HCT116 (cell line): ENCODE results near the gene TMEM117. TPM values are rescaled to one million over a fixed set of nuclear protein-coding genes. Genes with fewer than 3 reads are reported as not detected.

Experiments used
- ATAC-seq: fragments of 200-7000 bp; cut with Tn5 transposase; 2 replicates; pipeline ENCODE4 v1.9.1; 2020; ENCODE audit warnings: mild to moderate bottlenecking, moderate library complexity
- BruUV-seq: library from RNA; stranded (reverse); fragments of 400-500 nt; replicated peaks from 2 replicates; lab custom pipeline; 2021; lab: Mats Ljungman, UMichigan
- CTCF ChIA-PET: fragments of 300-600 bp; sonication (Branson Sonifier 250); formaldehyde crosslinking; loops from one replicate; lab custom pipeline; 2021; ENCODE audit warnings: antibody characterized with exemption; lab: Charles Lee
- POLR2A ChIA-PET: fragments of 300-600, 350-600 bp; sonication (Branson Sonifier 250); formaldehyde crosslinking; loops from one replicate; lab custom pipeline; 2021; ENCODE audit warnings: antibody characterized with exemption; lab: Charles Lee
- RAD21 ChIA-PET, 2 experiments: fragments of 300-600 bp; sonication (Branson Sonifier 250); formaldehyde crosslinking; loops; one replicate each; lab custom pipeline; 2023; ENCODE audit warnings: low total read pairs in 2 of 2; ENCODE audit not compliant: uncharacterized antibody in 2 of 2, unreplicated experiment in 2 of 2, low non-redundant PET in 1 of 2; lab: Charles Lee
- DNase-seq: peaks from one replicate; pipeline ENCODE4 v3.0.0-alpha.2; 2010; ENCODE audit warnings: low read depth, low spot score
- H2AFZ ChIP-seq: fragments of 200-600 bp; shearing (Covaris generic), sonication (generic); 2 replicates; pipeline ENCODE4 v1.6.1; 2017; ENCODE audit warnings: low read depth, mixed run types, mixed read lengths, antibody characterized with exemption, low read length; ENCODE audit not compliant: poor library complexity, severe bottlenecking
- H3K27ac ChIP-seq: 2 replicates; pipeline ENCODE4 v1.5.1; 2012; ENCODE audit warnings: low read depth, low read length
- H3K27me3 ChIP-seq: fragments of 200-600 bp; sonication (generic); 2 replicates; pipeline ENCODE4 v1.6.1; 2016; ENCODE audit warnings: mixed run types, low read length, mixed read lengths; ENCODE audit not compliant: insufficient read depth
- H3K36me3 ChIP-seq, 2 experiments: fragments of 200-500 bp in 1 of 2; fragments of 200-600 bp in 1 of 2; sonication (Bioruptor generic) in 1 of 2; sonication (generic) in 1 of 2; 2 replicates each; pipeline versions ENCODE4 v1.5.1 to v1.6.1; 2014 to 2016; ENCODE audit warnings: low read length in 2 of 2, inconsistent platforms in 1 of 2, mixed read lengths in 1 of 2, mixed run types in 1 of 2; ENCODE audit not compliant: insufficient read depth in 2 of 2, control insufficient read depth in 1 of 2
- H3K4me1 ChIP-seq, 2 experiments: fragments of 200-600 bp in 1 of 2; sonication (generic) in 1 of 2; 2 replicates each; pipeline versions ENCODE4 v1.5.1 to v1.6.1; 2012 to 2017; ENCODE audit warnings: low read length in 2 of 2, inconsistent platforms in 1 of 2, mild to moderate bottlenecking in 1 of 2, mixed read lengths in 1 of 2, mixed run types in 1 of 2, moderate library complexity in 1 of 2; ENCODE audit not compliant: insufficient read depth in 2 of 2, control insufficient read depth in 1 of 2
- H3K4me2 ChIP-seq: fragments of 200-600 bp; sonication (generic); 2 replicates; pipeline ENCODE4 v1.6.1; 2017; ENCODE audit warnings: mixed run types, low read length, mixed read lengths
- H3K4me3 ChIP-seq, 2 experiments: fragments of 200-600 bp in 1 of 2; sonication (generic) in 1 of 2; replicated peaks in 1 of 2; 2 replicates each; pipeline ENCODE4 v1.5.1; 2011 to 2016; ENCODE audit warnings: low read length in 2 of 2, control low read depth in 1 of 2, low read depth in 1 of 2, mild to moderate bottlenecking in 1 of 2, mixed read lengths in 1 of 2, mixed run types in 1 of 2
- H3K79me2 ChIP-seq: fragments of 200-600 bp; sonication (generic); 2 replicates; pipeline ENCODE4 v1.6.1; 2017; ENCODE audit warnings: mild to moderate bottlenecking, mixed run types, low read length, moderate library complexity, mixed read lengths; ENCODE audit not compliant: insufficient read depth
- H3K9ac ChIP-seq: fragments of 200-600 bp; sonication (generic); 2 replicates; pipeline ENCODE4 v1.6.1; 2016; ENCODE audit warnings: low read length, mixed read lengths
- H3K9me2 ChIP-seq: fragments of 200-600 bp; sonication (generic), shearing (Covaris generic); 2 replicates; pipeline ENCODE4 v1.6.1; 2017; ENCODE audit warnings: mixed run types, mild to moderate bottlenecking, moderate library complexity; ENCODE audit not compliant: insufficient read depth
- H3K9me3 ChIP-seq, 2 experiments: fragments of 200-500 bp in 1 of 2; fragments of 200-600 bp in 1 of 2; sonication (Bioruptor generic) in 1 of 2; sonication (generic) in 1 of 2; 2 replicates each; pipeline ENCODE4 v1.6.1; 2014 to 2017; ENCODE audit warnings: low read length in 2 of 2, mixed read lengths in 2 of 2, inconsistent platforms in 1 of 2, low read depth in 1 of 2, mild to moderate bottlenecking in 1 of 2, mixed run types in 1 of 2, moderate library complexity in 1 of 2; ENCODE audit not compliant: control insufficient read depth in 1 of 2, insufficient read depth in 1 of 2
- H4K20me1 ChIP-seq: fragments of 200-600 bp; sonication (generic), shearing (Covaris generic); 2 replicates; pipeline ENCODE4 v1.6.1; 2017; ENCODE audit warnings: mixed run types, mild to moderate bottlenecking, moderate library complexity; ENCODE audit not compliant: insufficient read depth
- EZH2 ChIP-seq: fragments of 200-600 bp; sonication (generic); IDR thresholded peaks from 2 replicates; pipeline ENCODE4 v1.6.1; 2017; ENCODE audit warnings: antibody characterized with exemption, mixed run types
- SP1 ChIP-seq: IDR thresholded peaks from 2 replicates; pipeline ENCODE4 v1.6.1; 2012; ENCODE audit warnings: low read depth
- YY1 ChIP-seq: IDR thresholded peaks from 2 replicates; pipeline ENCODE4 v1.6.1; 2011; ENCODE audit warnings: low read length, low read depth, moderate library complexity, mild to moderate bottlenecking; ENCODE audit not compliant: insufficient replicate concordance; ENCODE audit errors: extremely low read depth
- ZBTB33 ChIP-seq: IDR thresholded peaks from 2 replicates; pipeline ENCODE4 v1.6.1; 2011; ENCODE audit warnings: mild to moderate bottlenecking, low read length, moderate library complexity; ENCODE audit not compliant: insufficient replicate concordance; ENCODE audit errors: extremely low read depth
- ZFX ChIP-seq: fragments of 450-650 bp; IDR thresholded peaks from 2 replicates; pipeline ENCODE4 v1.6.1; 2017
- intact Hi-C: fragments of 100-400 bp; cut with micrococcal nuclease; formaldehyde crosslinking; loops from 2 replicates; pipeline ENCODE4 v1.10.0; 2022
- total RNA-seq: library from RNA; stranded (reverse); gene quantifications from one replicate; pipeline ENCODE4 v1.2.1, GENCODE V29; 2021; ENCODE audit not compliant: unreplicated experiment

TMEM117 gene
- total RNA-seq, 1 experiment from 2014 or later = 3.6 TPM

DNA sequence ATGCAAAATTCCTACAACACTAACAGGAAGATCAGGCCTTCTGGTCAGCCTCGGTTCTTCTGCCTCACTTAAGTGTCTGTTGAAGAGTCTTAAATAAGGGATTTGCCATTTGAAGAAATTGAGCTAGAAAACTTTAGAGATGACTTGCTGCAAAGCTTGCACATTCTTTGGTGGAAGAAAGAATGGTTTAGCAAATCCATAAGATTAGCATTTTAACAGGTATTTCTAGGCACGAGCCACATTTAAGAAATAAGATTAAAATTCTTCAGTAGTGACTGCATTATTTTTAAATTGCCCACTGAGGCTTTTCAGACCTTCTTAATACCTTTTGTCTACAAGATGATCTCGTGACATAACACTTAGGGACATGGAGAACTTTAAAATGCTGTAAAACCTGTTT, 327.1 kb downstream of the TMEM117 start (continued):
- TF ChIP-seq ZBTB33 (no peak), YY1 (no peak), ZFX (no peak), EZH2 (no peak), SP1 (no peak)

DNA sequence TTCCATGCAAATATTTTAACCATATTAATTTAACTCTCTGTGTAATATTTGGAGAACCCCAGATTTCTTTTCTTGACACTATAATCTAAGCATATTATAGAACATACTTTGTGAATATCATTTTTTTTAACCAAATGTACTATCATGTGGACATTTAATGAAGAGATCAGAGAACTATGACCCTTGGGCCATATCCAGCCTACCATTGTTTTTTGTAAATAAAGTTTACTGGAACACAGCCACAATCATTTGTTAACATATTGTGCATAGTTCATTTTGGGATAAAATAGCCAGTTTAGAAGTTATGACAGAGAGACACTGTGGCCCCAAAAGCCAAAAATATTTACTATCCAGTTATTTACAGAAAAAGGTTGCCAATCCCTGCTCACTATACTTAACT, 338.2 kb downstream of the TMEM117 start:
- no peak for DNase-seq
- Histone ChIP-seq H3K27ac (no peak overlapping the region), H4K20me1 (no peaks in the 10 kb centered on the region), H3K36me3 (no peaks in the 10 kb centered on the region), H3K4me3 (no peak overlapping the region), H3K4me1 (no peaks in the 10 kb centered on the region), H3K9me2 (no peaks in the 10 kb centered on the region), H3K79me2 (no peaks in the 10 kb centered on the region), H3K27me3 (no peaks in the 10 kb centered on the region), H3K9ac (no peak overlapping the region), H3K4me2 (no peak overlapping the region), H3K9me3 (no peaks in the 10 kb centered on the region), H2AFZ (no peak overlapping the region)
- POLR2A ChIA-PET = no interaction called here
- intact Hi-C loops = no loop called here
- no peak for ATAC-seq
- TF ChIP-seq YY1 = no peak
- no TSS peak for BruUV-seq
- RAD21 ChIA-PET = no interaction called here
- CTCF ChIA-PET = no interaction called here
